PC-9 (cell line): Measurements from ENCODE around the gene EP400. TPM values are rescaled to one million over a fixed set of nuclear protein-coding genes. Genes with fewer than 3 reads are reported as not detected.

ENCODE experiments used
- BruUV-seq: library from RNA; stranded (reverse); fragments of 400-500 nt; replicated peaks from 2 replicates; lab custom pipeline; 2021; lab: Mats Ljungman, UMichigan
- CTCF ChIA-PET: fragments of 300-600 bp; sonication (Branson Sonifier 250); formaldehyde crosslinking; loops from one replicate; lab custom pipeline; 2022; ENCODE audit warnings: antibody characterized with exemption; lab: Charles Lee
- POLR2A ChIA-PET: fragments of 300-600 bp; sonication (Branson Sonifier 250); formaldehyde crosslinking; loops from one replicate; lab custom pipeline; 2022; ENCODE audit warnings: antibody characterized with exemption; ENCODE audit not compliant: unreplicated experiment; lab: Charles Lee
- DNase-seq, 2 experiments: peaks; one replicate each; pipeline versions ENCODE4 v3.0.0 to v3.0.0-alpha.2; 2015 to 2022; ENCODE audit warnings: mixed read lengths in 1 of 2
- H2AFZ ChIP-seq: fragments of 200-600 bp; sonication (generic); 2 replicates; pipeline ENCODE4 v1.8.1; 2017; ENCODE audit warnings: antibody characterized with exemption
- H3F3A ChIP-seq: fragments of 200-600 bp; sonication (generic); 2 replicates; pipeline ENCODE4 v1.8.1; 2017; ENCODE audit warnings: antibody characterized with exemption, mild to moderate bottlenecking, low read depth; ENCODE audit not compliant: insufficient read depth
- H3K27ac ChIP-seq: fragments of 200-600 bp; sonication (generic); 2 replicates; pipeline ENCODE4 v1.6.1; 2016; ENCODE audit warnings: mixed run types
- H3K27me3 ChIP-seq: fragments of 200-600 bp; sonication (generic); 2 replicates; pipeline ENCODE4 v1.6.1; 2016; ENCODE audit warnings: low read depth, mixed run types; ENCODE audit not compliant: insufficient read depth
- H3K36me3 ChIP-seq: fragments of 200-600 bp; sonication (generic); 2 replicates; pipeline ENCODE4 v1.6.1; 2016; ENCODE audit warnings: low read depth, mixed run types
- H3K4me1 ChIP-seq: fragments of 200-600 bp; sonication (generic); replicated peaks from 2 replicates; pipeline ENCODE4 v1.6.1; 2016; ENCODE audit warnings: mixed run types; ENCODE audit not compliant: insufficient read depth
- H3K4me2 ChIP-seq: fragments of 200-600 bp; sonication (generic); 2 replicates; pipeline ENCODE4 v1.6.1; 2017; ENCODE audit warnings: mixed run types
- H3K4me3 ChIP-seq: fragments of 200-600 bp; sonication (generic); 2 replicates; pipeline ENCODE4 v1.6.1; 2016; ENCODE audit warnings: mixed run types
- H3K79me2 ChIP-seq: fragments of 200-600 bp; sonication (generic); 2 replicates; pipeline ENCODE4 v1.6.1; 2017; ENCODE audit warnings: low read depth, mixed run types
- H3K9me2 ChIP-seq: fragments of 200-600 bp; sonication (generic); 2 replicates; pipeline ENCODE4 v1.8.1; 2017; ENCODE audit warnings: mild to moderate bottlenecking; ENCODE audit not compliant: insufficient read depth
- H3K9me3 ChIP-seq: fragments of 200-600 bp; sonication (generic); 2 replicates; pipeline ENCODE4 v1.8.1; 2016; ENCODE audit warnings: low read depth; ENCODE audit not compliant: insufficient read depth
- H4K20me1 ChIP-seq: fragments of 200-600 bp; sonication (generic); 2 replicates; pipeline ENCODE4 v1.8.1; 2017; ENCODE audit not compliant: insufficient read depth
- EZH2 ChIP-seq: fragments of 200-600 bp; sonication (generic); IDR thresholded peaks from 2 replicates; pipeline ENCODE4 v1.8.0; 2017; ENCODE audit warnings: antibody characterized with exemption, low read depth
- intact Hi-C: fragments of 100-400 bp; cut with micrococcal nuclease; formaldehyde crosslinking; loops from one replicate; pipeline ENCODE4 v1.10.0; 2022; ENCODE audit not compliant: unreplicated experiment
- total RNA-seq: library from RNA; stranded (reverse); gene quantifications from 2 replicates; pipeline ENCODE4 v1.2.3, GENCODE V29; 2021
- TF ChIP-seq, protein P1 (sequence below): fragments of 200-600 bp; sonication (generic); conservative IDR thresholded peaks from 2 replicates; pipeline ENCODE4 v1.6.1; 2017; ENCODE audit warnings: mixed run types, antibody characterized with exemption, mild to moderate bottlenecking, moderate library complexity

EP400 gene
- total RNA-seq, 1 experiment from 2014 or later, result 50.3 TPM

DNA sequence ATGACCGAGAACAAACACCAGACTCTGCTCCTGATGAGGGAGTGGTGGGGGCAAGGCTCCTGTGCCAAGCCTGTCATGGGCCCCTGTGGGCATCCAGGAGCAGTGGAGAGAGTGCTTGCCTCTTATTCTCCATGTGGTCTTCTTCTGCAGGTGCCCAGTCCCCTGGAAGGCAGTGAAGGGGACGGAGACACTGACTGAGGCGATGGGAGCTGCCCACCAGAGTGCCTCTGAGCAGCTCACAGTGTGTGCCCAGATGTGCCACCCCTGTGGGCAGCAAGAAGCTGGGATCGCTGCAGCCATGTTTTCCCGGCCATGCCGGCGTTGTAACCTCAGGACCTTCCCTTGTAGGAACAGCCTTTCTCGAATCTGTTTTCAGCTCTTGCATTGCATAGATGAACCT, 6.4 kb upstream of the EP400 start:
- H3K79me2 ChIP-seq, result no peaks in the 10 kb centered on the region
- H3F3A ChIP-seq, result peaks cover 48% of the 10 kb centered on the region; the same call in 1 of the 2 replicates
- no peak overlapping the region for H3K27ac ChIP-seq
- 0 out of 2 replicates have a peak, but pooled peaks cover 3% of the 10 kb centered on the region for H4K20me1 ChIP-seq
- ChIA-PET POLR2A (no interaction called here), CTCF (no interaction called here)
- H2AFZ ChIP-seq, result no peak overlapping the region
- no TSS peak for BruUV-seq
- H3K9me3 ChIP-seq, result no peaks in the 10 kb centered on the region
- peaks cover 3% of the 10 kb centered on the region; the same call in 1 of the 2 replicates for H3K36me3 ChIP-seq
- no peaks in the 10 kb centered on the region for H3K27me3 ChIP-seq
- TF ChIP-seq, protein P1, sequence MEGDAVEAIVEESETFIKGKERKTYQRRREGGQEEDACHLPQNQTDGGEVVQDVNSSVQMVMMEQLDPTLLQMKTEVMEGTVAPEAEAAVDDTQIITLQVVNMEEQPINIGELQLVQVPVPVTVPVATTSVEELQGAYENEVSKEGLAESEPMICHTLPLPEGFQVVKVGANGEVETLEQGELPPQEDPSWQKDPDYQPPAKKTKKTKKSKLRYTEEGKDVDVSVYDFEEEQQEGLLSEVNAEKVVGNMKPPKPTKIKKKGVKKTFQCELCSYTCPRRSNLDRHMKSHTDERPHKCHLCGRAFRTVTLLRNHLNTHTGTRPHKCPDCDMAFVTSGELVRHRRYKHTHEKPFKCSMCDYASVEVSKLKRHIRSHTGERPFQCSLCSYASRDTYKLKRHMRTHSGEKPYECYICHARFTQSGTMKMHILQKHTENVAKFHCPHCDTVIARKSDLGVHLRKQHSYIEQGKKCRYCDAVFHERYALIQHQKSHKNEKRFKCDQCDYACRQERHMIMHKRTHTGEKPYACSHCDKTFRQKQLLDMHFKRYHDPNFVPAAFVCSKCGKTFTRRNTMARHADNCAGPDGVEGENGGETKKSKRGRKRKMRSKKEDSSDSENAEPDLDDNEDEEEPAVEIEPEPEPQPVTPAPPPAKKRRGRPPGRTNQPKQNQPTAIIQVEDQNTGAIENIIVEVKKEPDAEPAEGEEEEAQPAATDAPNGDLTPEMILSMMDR, result no peak
- no peak for TF ChIP-seq EZH2
- H3K4me3 ChIP-seq, result no peak overlapping the region
- no peaks in the 10 kb centered on the region for H3K4me1 ChIP-seq
- intact Hi-C loops, result no loop called here
- no peak for DNase-seq
- H3K9me2 ChIP-seq, result no peaks in the 10 kb centered on the region
- no peak overlapping the region for H3K4me2 ChIP-seq

DNA sequence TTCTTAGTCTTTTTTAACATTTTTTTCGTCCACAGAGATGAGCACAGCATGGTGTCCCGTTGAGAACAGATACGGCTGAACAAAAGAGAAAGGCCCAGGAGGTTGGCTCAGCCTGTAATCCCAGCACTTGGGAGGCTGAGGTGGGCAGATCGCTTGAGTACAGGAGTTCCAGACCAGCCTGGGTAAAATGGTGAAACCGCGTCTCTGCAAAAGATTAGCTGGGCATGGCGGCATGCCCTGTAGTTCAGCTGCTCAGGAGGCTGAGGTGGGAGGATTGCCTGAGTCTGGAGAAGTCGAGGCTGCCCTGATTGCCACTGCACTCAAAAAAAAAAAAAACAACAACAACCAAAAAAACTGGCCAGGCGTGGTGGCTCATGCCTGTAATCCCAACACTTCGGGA, 5.9 kb upstream of the EP400 start:
- peaks cover 3% of the 10 kb centered on the region; the same call in 1 of the 2 replicates for H3K36me3 ChIP-seq
- TF ChIP-seq, protein P1, result no peak
- TF ChIP-seq EZH2, result no peak
- POLR2A ChIA-PET, result no interaction called here
- no peak overlapping the region for H2AFZ ChIP-seq
- H3K4me3 ChIP-seq, result no peak overlapping the region
- H3K9me2 ChIP-seq, result no peaks in the 10 kb centered on the region
- H3K27ac ChIP-seq, result no peak overlapping the region
- H3K4me1 ChIP-seq, result no peaks in the 10 kb centered on the region
- H3K4me2 ChIP-seq, result no peak overlapping the region
- no peaks in the 10 kb centered on the region for H3K27me3 ChIP-seq
- H3K79me2 ChIP-seq, result no peaks in the 10 kb centered on the region
- peaks cover 48% of the 10 kb centered on the region for H3F3A ChIP-seq
- 0 out of 2 replicates have a peak, but pooled peaks cover 3% of the 10 kb centered on the region for H4K20me1 ChIP-seq
- CTCF ChIA-PET, result no interaction called here
- intact Hi-C loops, result no loop called here
- no peaks in the 10 kb centered on the region for H3K9me3 ChIP-seq
- no TSS peak for BruUV-seq
- no peak for DNase-seq

DNA sequence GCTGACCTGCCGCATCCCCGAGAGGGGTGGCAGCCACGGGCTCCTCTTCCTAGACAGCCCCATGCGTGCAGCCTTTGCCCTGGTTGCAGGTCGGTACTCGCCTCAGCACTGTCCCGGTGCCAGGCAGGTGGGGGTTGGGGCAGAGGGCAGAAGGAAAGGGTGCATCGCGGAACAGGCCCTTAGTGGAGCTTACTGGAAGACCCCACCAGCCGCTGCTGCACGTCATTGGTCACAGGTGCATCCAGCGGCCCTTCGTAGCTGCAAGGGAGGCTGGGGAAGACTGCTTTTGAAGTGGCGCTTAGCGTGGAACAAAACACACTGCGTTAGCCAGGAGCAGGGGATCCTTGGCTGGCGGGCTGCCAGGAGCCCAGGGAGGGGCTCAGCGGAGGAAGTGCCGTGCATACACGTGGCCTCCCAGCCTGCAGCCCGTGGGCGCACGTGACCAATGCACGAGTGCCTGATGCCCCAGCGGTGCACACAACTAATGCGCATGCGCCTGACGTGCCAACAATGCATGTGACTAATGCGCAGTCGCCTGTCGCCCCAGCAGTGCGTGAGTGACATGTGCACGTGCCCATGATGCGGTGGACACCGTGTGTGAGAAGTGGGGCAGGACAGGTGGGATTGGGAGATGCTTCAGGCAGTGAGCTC, 5.0 kb upstream of the EP400 start:
- no TSS peak for BruUV-seq

More for the DNA sequence above, 5.0 kb upstream of the EP400 start:
- POLR2A ChIA-PET, result interaction anchor here (0.6 kb wide), 1 partner anchor 16 kb away, joined by 7 read pairs; no protein-coding TSS in a partner anchor
- Histone ChIP-seq H3K36me3 (peaks cover 3% of the 10 kb centered on the region; the same call in 1 of the 2 replicates), H3K9me3 (no peaks in the 10 kb centered on the region), H3K4me2 (no peak overlapping the region), H4K20me1 (0 out of 2 replicates have a peak, but pooled peaks cover 3% of the 10 kb centered on the region), H3K4me1 (no peaks in the 10 kb centered on the region), H3K27me3 (no peaks in the 10 kb centered on the region), H3K9me2 (no peaks in the 10 kb centered on the region), H3K4me3 (no peak overlapping the region), H3K79me2 (no peaks in the 10 kb centered on the region), H3K27ac (no peak overlapping the region), H2AFZ (no peak overlapping the region), H3F3A (peaks cover 44% of the 10 kb centered on the region)
- intact Hi-C loops, result no loop called here
- TF ChIP-seq EZH2, result no peak
- TF ChIP-seq, protein P1, result no peak
- no peak for DNase-seq
- CTCF ChIA-PET, result no interaction called here
